Measurements from ENCODE around the gene LRRC32.

LRRC32 gene

GRCh38 chr11:76676636-76677457, 6.3 kb upstream of the LRRC32 start:
- no peak for FAIRE-seq

GRCh38 chr11:76674517-76675400, 4.2 kb upstream of the LRRC32 start:
- FAIRE-seq: no peak

- FAIRE-seq: no peak
Measured at GRCh38 chr11:76673176-76674142, 2.9 kb upstream of the LRRC32 start.

GRCh38 chr11:76672431-76673175, 2.1 kb upstream of the LRRC32 start:
- no peak for FAIRE-seq

- no peak for FAIRE-seq
Measured at GRCh38 chr11:76671626-76672309, 1.2 kb upstream of the LRRC32 start.

- no peak for FAIRE-seq
Measured at GRCh38 chr11:76671237-76671592, 668 bp upstream of the LRRC32 start.

GRCh38 chr11:76669901-76670484, 554 bp downstream of the LRRC32 start:
- FAIRE-seq: no peak

GRCh38 chr11:76668362-76669155, 2.0 kb downstream of the LRRC32 start:
- FAIRE-seq: no peak

- FAIRE-seq: no peak
Measured at GRCh38 chr11:76667856-76668255, 2.7 kb downstream of the LRRC32 start.

GRCh38 chr11:76667271-76667818, 3.2 kb downstream of the LRRC32 start:
- no peak for FAIRE-seq

GRCh38 chr11:76666830-76667229, 3.7 kb downstream of the LRRC32 start:
- no peak for FAIRE-seq

- no peak for FAIRE-seq
Measured at GRCh38 chr11:76666408-76666807, 4.1 kb downstream of the LRRC32 start.

- no peak for FAIRE-seq
Measured at GRCh38 chr11:76665921-76666351, 4.6 kb downstream of the LRRC32 start.

GRCh38 chr11:76665172-76665571, 5.4 kb downstream of the LRRC32 start:
- no peak for FAIRE-seq

- FAIRE-seq: no peak
Measured at GRCh38 chr11:76664578-76665061, 5.9 kb downstream of the LRRC32 start.

- FAIRE-seq: no peak
Measured at GRCh38 chr11:76663912-76664440, 6.6 kb downstream of the LRRC32 start.

GRCh38 chr11:76663486-76663810, 7.1 kb downstream of the LRRC32 start:
- no peak for FAIRE-seq

- FAIRE-seq: no peak
Measured at GRCh38 chr11:76662656-76663485, 7.7 kb downstream of the LRRC32 start.

Measured in colon (tissue), 2 donors.